ENCODE measurements around the gene CHST11.

Gene CHST11

GRCh38 chr12:104627231-104627989, 170.7 kb downstream of the CHST11 start:
- Histone ChIP-seq H3K4me1 (ENCODE audit: control insufficient read depth, insufficient read depth, low read length) (peaks cover 26% of the 10 kb centered on the region), H3K27ac (ENCODE audit: low read depth, low read length) (no peak overlapping the region), H3K9me3 (ENCODE audit: control insufficient read depth, insufficient read depth, low read length) (no peaks in the 10 kb centered on the region), H3K36me3 (ENCODE audit: control insufficient read depth, insufficient read depth, low read length) (no peaks in the 10 kb centered on the region), H3K9ac (ENCODE audit: low read depth, low read length) (no peak overlapping the region), H3K27me3 (ENCODE audit: control insufficient read depth, insufficient read depth, low read length) (no peaks in the 10 kb centered on the region), H3K4me3 (ENCODE audit: low read depth, low read length) (no peak overlapping the region)

- Histone ChIP-seq H3K27ac (ENCODE audit: low read depth, low read length) (no peak overlapping the region), H3K27me3 (ENCODE audit: control insufficient read depth, insufficient read depth, low read length) (no peaks in the 10 kb centered on the region), H3K9me3 (ENCODE audit: control insufficient read depth, insufficient read depth, low read length) (no peaks in the 10 kb centered on the region), H3K4me1 (ENCODE audit: control insufficient read depth, insufficient read depth, low read length) (peaks cover 20% of the 10 kb centered on the region), H3K4me3 (ENCODE audit: low read depth, low read length) (no peak overlapping the region), H3K36me3 (ENCODE audit: control insufficient read depth, insufficient read depth, low read length) (no peaks in the 10 kb centered on the region), H3K9ac (ENCODE audit: low read depth, low read length) (no peak overlapping the region)
These were observed 171.5 kb downstream of the CHST11 start for GRCh38 chr12:104627990-104628830.

- H3K4me1 ChIP-seq (ENCODE audit: control insufficient read depth, insufficient read depth, low read length), result peaks cover 19% of the 10 kb centered on the region
- no peak overlapping the region for H3K9ac ChIP-seq (ENCODE audit: low read depth, low read length)
- no peaks in the 10 kb centered on the region for H3K9me3 ChIP-seq (ENCODE audit: control insufficient read depth, insufficient read depth, low read length)
- H3K27me3 ChIP-seq (ENCODE audit: control insufficient read depth, insufficient read depth, low read length), result no peaks in the 10 kb centered on the region
- H3K27ac ChIP-seq (ENCODE audit: low read depth, low read length), result no peak overlapping the region
- H3K36me3 ChIP-seq (ENCODE audit: control insufficient read depth, insufficient read depth, low read length), result no peaks in the 10 kb centered on the region
- no peak overlapping the region for H3K4me3 ChIP-seq (ENCODE audit: low read depth, low read length)
These were observed 172.0 kb downstream of the CHST11 start for GRCh38 chr12:104628831-104629135.

GRCh38 chr12:104630230-104630670, 173.5 kb downstream of the CHST11 start:
- Histone ChIP-seq H3K4me3 (ENCODE audit: low read depth, low read length) (no peak overlapping the region), H3K36me3 (ENCODE audit: control insufficient read depth, insufficient read depth, low read length) (no peaks in the 10 kb centered on the region), H3K9ac (ENCODE audit: low read depth, low read length) (no peak overlapping the region)

GRCh38 chr12:104631867-104632266, 175.1 kb downstream of the CHST11 start:
- no peaks in the 10 kb centered on the region for H3K9me3 ChIP-seq (ENCODE audit: control insufficient read depth, insufficient read depth, low read length)
- no peaks in the 10 kb centered on the region for H3K36me3 ChIP-seq (ENCODE audit: control insufficient read depth, insufficient read depth, low read length)
- H3K4me3 ChIP-seq (ENCODE audit: low read depth, low read length), result no peak overlapping the region
- H3K9ac ChIP-seq (ENCODE audit: low read depth, low read length), result no peak overlapping the region
- H3K27me3 ChIP-seq (ENCODE audit: control insufficient read depth, insufficient read depth, low read length), result no peaks in the 10 kb centered on the region
- no peak overlapping the region for H3K27ac ChIP-seq (ENCODE audit: low read depth, low read length)
- H3K4me1 ChIP-seq (ENCODE audit: control insufficient read depth, insufficient read depth, low read length), result peaks cover 12% of the 10 kb centered on the region

More at GRCh38 chr12:104630230-104630670, 173.5 kb downstream of the CHST11 start:
- H3K27ac ChIP-seq (ENCODE audit: low read depth, low read length), result no peak overlapping the region
- H3K4me1 ChIP-seq (ENCODE audit: control insufficient read depth, insufficient read depth, low read length), result peaks cover 12% of the 10 kb centered on the region
- no peaks in the 10 kb centered on the region for H3K27me3 ChIP-seq (ENCODE audit: control insufficient read depth, insufficient read depth, low read length)
- no peaks in the 10 kb centered on the region for H3K9me3 ChIP-seq (ENCODE audit: control insufficient read depth, insufficient read depth, low read length)

- peaks cover 12% of the 10 kb centered on the region for H3K4me1 ChIP-seq (ENCODE audit: control insufficient read depth, insufficient read depth, low read length)
- no peak overlapping the region for H3K27ac ChIP-seq (ENCODE audit: low read depth, low read length)
- H3K9me3 ChIP-seq (ENCODE audit: control insufficient read depth, insufficient read depth, low read length), result no peaks in the 10 kb centered on the region
- H3K4me3 ChIP-seq (ENCODE audit: low read depth, low read length), result no peak overlapping the region
- H3K9ac ChIP-seq (ENCODE audit: low read depth, low read length), result no peak overlapping the region
- H3K27me3 ChIP-seq (ENCODE audit: control insufficient read depth, insufficient read depth, low read length), result no peaks in the 10 kb centered on the region
- H3K36me3 ChIP-seq (ENCODE audit: control insufficient read depth, insufficient read depth, low read length), result no peaks in the 10 kb centered on the region
These were observed 176.0 kb downstream of the CHST11 start for GRCh38 chr12:104632724-104633201.

- no peaks in the 10 kb centered on the region for H3K36me3 ChIP-seq (ENCODE audit: control insufficient read depth, insufficient read depth, low read length)
- H3K4me1 ChIP-seq (ENCODE audit: control insufficient read depth, insufficient read depth, low read length), result peaks cover 12% of the 10 kb centered on the region
- H3K27ac ChIP-seq (ENCODE audit: low read depth, low read length), result no peak overlapping the region
- no peak overlapping the region for H3K9ac ChIP-seq (ENCODE audit: low read depth, low read length)
- no peak overlapping the region for H3K4me3 ChIP-seq (ENCODE audit: low read depth, low read length)
- no peaks in the 10 kb centered on the region for H3K9me3 ChIP-seq (ENCODE audit: control insufficient read depth, insufficient read depth, low read length)
- H3K27me3 ChIP-seq (ENCODE audit: control insufficient read depth, insufficient read depth, low read length), result no peaks in the 10 kb centered on the region
These were observed 177.3 kb downstream of the CHST11 start for GRCh38 chr12:104634044-104634443.

- Histone ChIP-seq H3K36me3 (ENCODE audit: control insufficient read depth, insufficient read depth, low read length) (no peaks in the 10 kb centered on the region), H3K9ac (ENCODE audit: low read depth, low read length) (no peak overlapping the region), H3K27me3 (ENCODE audit: control insufficient read depth, insufficient read depth, low read length) (no peaks in the 10 kb centered on the region), H3K4me3 (ENCODE audit: low read depth, low read length) (no peak overlapping the region), H3K27ac (ENCODE audit: low read depth, low read length) (no peak overlapping the region), H3K9me3 (ENCODE audit: control insufficient read depth, insufficient read depth, low read length) (no peaks in the 10 kb centered on the region), H3K4me1 (ENCODE audit: control insufficient read depth, insufficient read depth, low read length) (peaks cover 12% of the 10 kb centered on the region)
These were observed 178.1 kb downstream of the CHST11 start for GRCh38 chr12:104634852-104635251.

- no peak overlapping the region for H3K9ac ChIP-seq (ENCODE audit: low read depth, low read length)
- no peaks in the 10 kb centered on the region for H3K36me3 ChIP-seq (ENCODE audit: control insufficient read depth, insufficient read depth, low read length)
- no peaks in the 10 kb centered on the region for H3K27me3 ChIP-seq (ENCODE audit: control insufficient read depth, insufficient read depth, low read length)
- H3K27ac ChIP-seq (ENCODE audit: low read depth, low read length), result no peak overlapping the region
- H3K4me3 ChIP-seq (ENCODE audit: low read depth, low read length), result no peak overlapping the region
- H3K4me1 ChIP-seq (ENCODE audit: control insufficient read depth, insufficient read depth, low read length), result peaks cover 3% of the 10 kb centered on the region; the same call in 1 of the 2 replicates
- H3K9me3 ChIP-seq (ENCODE audit: control insufficient read depth, insufficient read depth, low read length), result no peaks in the 10 kb centered on the region
These were observed 179.0 kb downstream of the CHST11 start for GRCh38 chr12:104635607-104636343.

- Histone ChIP-seq H3K36me3 (ENCODE audit: control insufficient read depth, insufficient read depth, low read length) (no peaks in the 10 kb centered on the region), H3K4me3 (ENCODE audit: low read depth, low read length) (no peak overlapping the region), H3K4me1 (ENCODE audit: control insufficient read depth, insufficient read depth, low read length) (no peaks in the 10 kb centered on the region; the same call in 1 of the 2 replicates), H3K27ac (ENCODE audit: low read depth, low read length) (no peak overlapping the region), H3K9ac (ENCODE audit: low read depth, low read length) (no peak overlapping the region), H3K27me3 (ENCODE audit: control insufficient read depth, insufficient read depth, low read length) (no peaks in the 10 kb centered on the region), H3K9me3 (ENCODE audit: control insufficient read depth, insufficient read depth, low read length) (no peaks in the 10 kb centered on the region)
These were observed 179.7 kb downstream of the CHST11 start for GRCh38 chr12:104636496-104636895.

Data from HUES48 (cell line).